Measurements from ENCODE around the gene PRR18.

DNA sequence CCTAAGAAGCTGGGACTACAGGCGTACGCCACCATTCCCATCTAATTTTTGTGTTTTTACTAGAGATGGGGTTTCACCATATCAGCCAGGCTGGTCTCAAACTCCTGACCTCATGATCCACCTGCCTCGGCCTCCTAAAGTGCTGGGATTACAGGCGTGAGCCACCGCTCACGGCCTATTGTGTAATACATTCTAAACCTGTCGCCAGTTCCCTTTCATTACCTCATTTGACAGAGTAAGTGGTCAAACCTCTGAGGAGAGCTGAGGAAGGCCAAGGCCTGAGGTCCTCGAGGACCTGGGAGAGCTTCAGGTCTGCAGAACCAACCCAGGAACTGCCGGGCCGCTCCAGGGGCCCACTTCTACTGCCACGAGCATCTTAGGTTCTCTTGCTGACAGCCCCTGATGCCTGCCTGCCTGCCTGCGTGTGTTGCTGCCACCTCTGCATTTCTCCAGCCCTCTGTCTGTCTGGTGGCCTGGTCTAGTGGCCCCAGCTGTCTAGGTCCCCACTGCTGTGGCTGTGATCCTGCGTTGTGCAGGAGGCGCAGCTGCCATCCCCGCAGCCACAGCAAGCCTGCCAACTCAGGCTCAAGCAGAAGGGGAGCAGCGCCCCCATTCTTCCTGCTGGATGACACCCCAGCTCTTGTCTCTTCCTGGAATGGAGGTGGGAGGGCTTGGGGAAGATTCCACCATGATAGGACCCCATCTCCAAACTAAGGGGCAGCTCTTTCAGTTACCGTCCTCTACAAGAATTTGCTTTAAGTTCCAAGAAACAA lies 45.3 kb downstream of the PRR18 start:
- TF ChIP-seq, protein P1, sequence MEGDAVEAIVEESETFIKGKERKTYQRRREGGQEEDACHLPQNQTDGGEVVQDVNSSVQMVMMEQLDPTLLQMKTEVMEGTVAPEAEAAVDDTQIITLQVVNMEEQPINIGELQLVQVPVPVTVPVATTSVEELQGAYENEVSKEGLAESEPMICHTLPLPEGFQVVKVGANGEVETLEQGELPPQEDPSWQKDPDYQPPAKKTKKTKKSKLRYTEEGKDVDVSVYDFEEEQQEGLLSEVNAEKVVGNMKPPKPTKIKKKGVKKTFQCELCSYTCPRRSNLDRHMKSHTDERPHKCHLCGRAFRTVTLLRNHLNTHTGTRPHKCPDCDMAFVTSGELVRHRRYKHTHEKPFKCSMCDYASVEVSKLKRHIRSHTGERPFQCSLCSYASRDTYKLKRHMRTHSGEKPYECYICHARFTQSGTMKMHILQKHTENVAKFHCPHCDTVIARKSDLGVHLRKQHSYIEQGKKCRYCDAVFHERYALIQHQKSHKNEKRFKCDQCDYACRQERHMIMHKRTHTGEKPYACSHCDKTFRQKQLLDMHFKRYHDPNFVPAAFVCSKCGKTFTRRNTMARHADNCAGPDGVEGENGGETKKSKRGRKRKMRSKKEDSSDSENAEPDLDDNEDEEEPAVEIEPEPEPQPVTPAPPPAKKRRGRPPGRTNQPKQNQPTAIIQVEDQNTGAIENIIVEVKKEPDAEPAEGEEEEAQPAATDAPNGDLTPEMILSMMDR (conservative IDR thresholded peaks at IDR 0.05 in 1 of 2, IDR thresholded peaks at IDR 0.05 in 1 of 2; ENCODE audit: extremely low read depth in 1 of 2, insufficient read depth in 1 of 2, low read depth in 1 of 2, low read length in 2 of 2): no peak
- TF ChIP-seq EZH2 (IDR thresholded peaks at IDR 0.05; ENCODE audit: borderline replicate concordance, low read length): no peak
